K562 (cell line): ENCODE data around the gene MXRA7. TPM values are rescaled to one million over a fixed set of nuclear protein-coding genes. Genes with fewer than 3 reads are reported as not detected.
A peak's percentile ranks its signal among the peaks of the same experiment; 100 is the strongest.

Experiments used
- BDP1 ChIP-seq: IDR thresholded peaks from 3 replicates; pipeline ENCODE4 v1.6.1; 2011; ENCODE audit not compliant: insufficient read length, insufficient read depth
- CHCHD3 ChIP-seq: fragments of 250-450 bp; sonication (Bioruptor Pico); IDR thresholded peaks from 2 replicates; pipeline ENCODE4 v2.1.2; 2022; ENCODE audit warnings: mild to moderate bottlenecking
- EP300 ChIP-seq: IDR thresholded peaks from 2 replicates; pipeline ENCODE4 v1.6.1; 2012; ENCODE audit warnings: low read length, improper control_type of control experiment
- ETS2 ChIP-seq: IDR thresholded peaks from 2 replicates; pipeline ENCODE4 v1.6.1; 2016; ENCODE audit warnings: borderline replicate concordance, missing genetic modification characterization, mild to moderate bottlenecking, moderate library complexity, missing compliant biosample characterization; ENCODE audit not compliant: poor library complexity, severe bottlenecking
- ETV1 ChIP-seq: fragments of 450-650 bp; conservative IDR thresholded peaks from 2 replicates; pipeline ENCODE4 v1.6.1; 2016; ENCODE audit warnings: missing genetic modification characterization, control low read depth, low read depth, missing compliant biosample characterization
- HCFC1 ChIP-seq: IDR thresholded peaks from 2 replicates; pipeline ENCODE4 v1.6.1; 2012; ENCODE audit warnings: low read depth, low read length, improper control_type of control experiment
- MXI1 ChIP-seq: IDR thresholded peaks from 2 replicates; pipeline ENCODE4 v1.6.1; 2011; ENCODE audit warnings: low read depth, mild to moderate bottlenecking, improper control_type of control experiment, low read length
- NELFE ChIP-seq: IDR thresholded peaks from 2 replicates; pipeline ENCODE4 v1.6.1; 2011; ENCODE audit warnings: mild to moderate bottlenecking; ENCODE audit not compliant: insufficient read depth, insufficient read length
- POLR2G ChIP-seq: fragments of 200-400 bp; formaldehyde crosslinking; IDR thresholded peaks from 2 replicates; pipeline ENCODE4 v1.6.1; 2017; ENCODE audit warnings: low read depth, mild to moderate bottlenecking, antibody characterized with exemption, low read length, moderate library complexity
- RBM15 ChIP-seq: fragments of 200-400 bp; formaldehyde crosslinking; IDR thresholded peaks from 2 replicates; pipeline ENCODE4 v1.6.1; 2018; ENCODE audit warnings: mild to moderate bottlenecking, low read length, moderate library complexity; ENCODE audit not compliant: insufficient read depth
- RNF2 ChIP-seq: sonication (generic); IDR thresholded peaks from 2 replicates; pipeline ENCODE4 v1.6.1; 2016
- ZNF184 ChIP-seq: sonication (generic); formaldehyde crosslinking; IDR thresholded peaks from 2 replicates; pipeline ENCODE4 v1.5.0; 2020; ENCODE audit warnings: missing genetic modification reagents
- ZNF263 ChIP-seq: sonication (generic); formaldehyde crosslinking; IDR thresholded peaks from 2 replicates; pipeline ENCODE4 v1.8.0; 2022; ENCODE audit warnings: mild to moderate bottlenecking, missing genetic modification reagents, borderline replicate concordance
- ZNF316 ChIP-seq: fragments of 450-650 bp; IDR thresholded peaks from 2 replicates; pipeline ENCODE4 v1.6.1; 2016
- ZNF583 ChIP-seq: fragments of 250-450 bp; sonication (Bioruptor Pico); IDR thresholded peaks from 2 replicates; pipeline ENCODE4 v1.4.0; 2020
- ZNF76 ChIP-seq: fragments of 250-450 bp; sonication (Bioruptor Pico); IDR thresholded peaks from 2 replicates; pipeline ENCODE4 v1.4.0; 2020; ENCODE audit warnings: mild to moderate bottlenecking, moderate library complexity, borderline replicate concordance
- ZZZ3 ChIP-seq: fragments of 450-650 bp; IDR thresholded peaks from 2 replicates; pipeline ENCODE4 v1.6.1; 2016; ENCODE audit warnings: antibody characterized with exemption, mild to moderate bottlenecking, moderate library complexity
- polyA plus RNA-seq, 8 experiments: library from polyadenylated mRNA; depleted of rRNA in 4 of 8; stranded (reverse) in 5 of 8; unstranded in 3 of 8; fragments of >200 nt; fragmentation: Nextera tagmentation in 2 of 8; fragmentation: Illumina TruSeq in 1 of 8; extraction: Ambion mirVana in 2 of 8; extraction: Trizol in 1 of 8; gene quantifications; 2 replicates each; pipeline versions ENCODE4 v1.2.1 to v1.2.3, GENCODE V29; 2011 to 2014; ENCODE audit warnings: inconsistent platforms in 1 of 8, missing spikeins in 1 of 8
- total RNA-seq, 7 experiments: library from RNA; depleted of rRNA in 6 of 7; stranded (reverse); fragments of >200 nt in 6 of 7; fragmentation: Illumina TruSeq in 2 of 7; extraction: Trizol in 2 of 7; gene quantifications; 2 replicates each; pipeline versions ENCODE4 v1.2.1 to v1.2.3, GENCODE V29; 2011 to 2021; ENCODE audit warnings: low replicate concordance in 1 of 7
- TF ChIP-seq, protein P1 (sequence below), 2 experiments: fragments of 450-650 bp; IDR thresholded peaks; 2 replicates each; pipeline ENCODE4 v1.6.1; 2016
- TF ChIP-seq, protein P2 (sequence below): fragments of 250-450 bp; sonication (Bioruptor Pico); IDR thresholded peaks from 2 replicates; pipeline ENCODE4 v1.8.0; 2022; ENCODE audit warnings: moderate library complexity, mild to moderate bottlenecking, inconsistent platforms
- TF ChIP-seq, protein P3 (sequence below): fragments of 250-450 bp; sonication (Bioruptor Pico); IDR thresholded peaks from 2 replicates; pipeline ENCODE4 v1.9.0; 2021; ENCODE audit warnings: mild to moderate bottlenecking
- TF ChIP-seq, protein P4 (sequence below): sonication (generic); formaldehyde crosslinking; IDR thresholded peaks from 2 replicates; pipeline ENCODE4 v1.8.0; 2022; ENCODE audit warnings: mild to moderate bottlenecking, missing genetic modification reagents

The MXRA7 gene
- total and polyA plus RNA-seq, 9 of the 15 experiments (the other 6 are each of a cell fraction or from before 2014, with no cell fraction given), result 2.6 to 38.4 (median 14.3) TPM

DNA sequence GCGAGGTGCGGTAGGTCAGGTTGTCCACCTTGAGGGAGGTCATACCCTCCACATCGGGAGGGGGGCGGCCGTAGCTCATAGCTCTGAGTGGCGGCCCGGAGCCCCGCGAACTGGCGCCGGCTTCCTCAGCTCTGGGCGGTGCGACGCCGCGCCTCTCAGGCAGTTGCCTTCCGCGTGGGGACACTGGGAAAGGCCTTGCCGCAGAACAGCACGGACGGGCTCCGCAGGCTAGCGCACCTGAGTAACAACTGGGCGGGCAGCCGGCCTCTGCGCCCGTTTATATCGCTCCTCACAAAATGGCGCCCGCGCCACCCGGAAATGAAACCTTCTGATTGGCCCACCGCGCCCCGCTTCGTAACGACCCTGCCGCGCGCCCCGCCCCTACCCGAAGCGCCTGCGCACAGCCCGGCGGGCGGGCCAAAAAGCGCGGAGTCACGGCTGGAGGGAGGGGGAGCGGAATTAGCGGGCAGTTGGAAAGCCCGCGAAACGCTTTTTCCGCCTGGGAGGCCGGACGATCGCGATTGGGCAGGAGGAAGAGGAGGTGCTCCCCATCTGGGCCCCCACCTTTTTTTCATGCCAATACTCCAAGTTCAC lies 26.4 kb upstream of the MXRA7 start, which contains the start of gene SRSF2 (continued):
- TF ChIP-seq ZNF184 (CRISPR knock-in tag), result no peak
- TF ChIP-seq, protein P1, sequence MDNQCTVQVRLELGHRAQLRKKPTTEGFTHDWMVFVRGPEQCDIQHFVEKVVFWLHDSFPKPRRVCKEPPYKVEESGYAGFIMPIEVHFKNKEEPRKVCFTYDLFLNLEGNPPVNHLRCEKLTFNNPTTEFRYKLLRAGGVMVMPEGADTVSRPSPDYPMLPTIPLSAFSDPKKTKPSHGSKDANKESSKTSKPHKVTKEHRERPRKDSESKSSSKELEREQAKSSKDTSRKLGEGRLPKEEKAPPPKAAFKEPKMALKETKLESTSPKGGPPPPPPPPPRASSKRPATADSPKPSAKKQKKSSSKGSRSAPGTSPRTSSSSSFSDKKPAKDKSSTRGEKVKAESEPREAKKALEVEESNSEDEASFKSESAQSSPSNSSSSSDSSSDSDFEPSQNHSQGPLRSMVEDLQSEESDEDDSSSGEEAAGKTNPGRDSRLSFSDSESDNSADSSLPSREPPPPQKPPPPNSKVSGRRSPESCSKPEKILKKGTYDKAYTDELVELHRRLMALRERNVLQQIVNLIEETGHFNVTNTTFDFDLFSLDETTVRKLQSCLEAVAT (IDR thresholded peaks at IDR 0.05), result peak; percentile 17 to 93
- TF ChIP-seq ZZZ3, result no peak
- peak; percentile 99 for TF ChIP-seq ZNF263
- TF ChIP-seq ETS2 (tag), result no peak
- TF ChIP-seq, protein P2, sequence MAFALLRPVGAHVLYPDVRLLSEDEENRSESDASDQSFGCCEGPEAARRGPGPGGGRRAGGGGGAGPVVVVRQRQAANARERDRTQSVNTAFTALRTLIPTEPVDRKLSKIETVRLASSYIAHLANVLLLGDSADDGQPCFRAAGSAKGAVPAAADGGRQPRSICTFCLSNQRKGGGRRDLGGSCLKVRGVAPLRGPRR (CRISPR knock-in tag), result no peak
- TF ChIP-seq ETV1 (tag), result peak; percentile 58; the same call in 1 of the 2 replicates
- TF ChIP-seq ZNF583 (CRISPR knock-in tag), result peak; percentile 72; the same call in 1 of the 2 replicates
- TF ChIP-seq RNF2, result peak; percentile 71
- TF ChIP-seq EP300, result peak; percentile 79
- peak; percentile 96 for TF ChIP-seq POLR2G
- TF ChIP-seq, protein P3, sequence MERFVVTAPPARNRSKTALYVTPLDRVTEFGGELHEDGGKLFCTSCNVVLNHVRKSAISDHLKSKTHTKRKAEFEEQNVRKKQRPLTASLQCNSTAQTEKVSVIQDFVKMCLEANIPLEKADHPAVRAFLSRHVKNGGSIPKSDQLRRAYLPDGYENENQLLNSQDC, result peak; percentile 92
- TF ChIP-seq MXI1, result peak; percentile 88
- TF ChIP-seq, protein P4, sequence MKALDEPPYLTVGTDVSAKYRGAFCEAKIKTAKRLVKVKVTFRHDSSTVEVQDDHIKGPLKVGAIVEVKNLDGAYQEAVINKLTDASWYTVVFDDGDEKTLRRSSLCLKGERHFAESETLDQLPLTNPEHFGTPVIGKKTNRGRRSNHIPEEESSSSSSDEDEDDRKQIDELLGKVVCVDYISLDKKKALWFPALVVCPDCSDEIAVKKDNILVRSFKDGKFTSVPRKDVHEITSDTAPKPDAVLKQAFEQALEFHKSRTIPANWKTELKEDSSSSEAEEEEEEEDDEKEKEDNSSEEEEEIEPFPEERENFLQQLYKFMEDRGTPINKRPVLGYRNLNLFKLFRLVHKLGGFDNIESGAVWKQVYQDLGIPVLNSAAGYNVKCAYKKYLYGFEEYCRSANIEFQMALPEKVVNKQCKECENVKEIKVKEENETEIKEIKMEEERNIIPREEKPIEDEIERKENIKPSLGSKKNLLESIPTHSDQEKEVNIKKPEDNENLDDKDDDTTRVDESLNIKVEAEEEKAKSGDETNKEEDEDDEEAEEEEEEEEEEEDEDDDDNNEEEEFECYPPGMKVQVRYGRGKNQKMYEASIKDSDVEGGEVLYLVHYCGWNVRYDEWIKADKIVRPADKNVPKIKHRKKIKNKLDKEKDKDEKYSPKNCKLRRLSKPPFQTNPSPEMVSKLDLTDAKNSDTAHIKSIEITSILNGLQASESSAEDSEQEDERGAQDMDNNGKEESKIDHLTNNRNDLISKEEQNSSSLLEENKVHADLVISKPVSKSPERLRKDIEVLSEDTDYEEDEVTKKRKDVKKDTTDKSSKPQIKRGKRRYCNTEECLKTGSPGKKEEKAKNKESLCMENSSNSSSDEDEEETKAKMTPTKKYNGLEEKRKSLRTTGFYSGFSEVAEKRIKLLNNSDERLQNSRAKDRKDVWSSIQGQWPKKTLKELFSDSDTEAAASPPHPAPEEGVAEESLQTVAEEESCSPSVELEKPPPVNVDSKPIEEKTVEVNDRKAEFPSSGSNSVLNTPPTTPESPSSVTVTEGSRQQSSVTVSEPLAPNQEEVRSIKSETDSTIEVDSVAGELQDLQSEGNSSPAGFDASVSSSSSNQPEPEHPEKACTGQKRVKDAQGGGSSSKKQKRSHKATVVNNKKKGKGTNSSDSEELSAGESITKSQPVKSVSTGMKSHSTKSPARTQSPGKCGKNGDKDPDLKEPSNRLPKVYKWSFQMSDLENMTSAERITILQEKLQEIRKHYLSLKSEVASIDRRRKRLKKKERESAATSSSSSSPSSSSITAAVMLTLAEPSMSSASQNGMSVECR, result peak; percentile 48
- peak; percentile 98 for TF ChIP-seq NELFE
- no peak for TF ChIP-seq BDP1
- peak; percentile 95; the same call in 1 of the 2 replicates for TF ChIP-seq CHCHD3 (CRISPR knock-in tag)
- TF ChIP-seq HCFC1, result peak; percentile 67
- no peak for TF ChIP-seq ZNF76
- peak; percentile 93; the same call in 1 of the 2 replicates for TF ChIP-seq RBM15
- TF ChIP-seq ZNF316, result peak; percentile 95
